ENCODE data around the gene RNF212.
"Not testable (repeated sequence)": the region's sequence is repeated elsewhere in the genome, so short reads cannot be mapped to it uniquely, and the experiment has no call there.

RNF212 gene

GRCh38 chr4:1150875-1151274 is 37.5 kb upstream of the RNF212 start:
- Histone ChIP-seq H3K4me1 (ENCODE audit: control insufficient read depth in 1 of 2, insufficient read depth in 2 of 2, low read length in 2 of 2) (peaks cover 0 to 7% of the 10 kb centered on the region in 2 donors), H3K27me3 (ENCODE audit: control insufficient read depth in 1 of 2, insufficient read depth in 2 of 2, low read length in 2 of 2) (peaks cover 8 to 13% of the 10 kb centered on the region in 2 donors), H3K27ac (ENCODE audit: low read depth, low read length) (no peak overlapping the region), H3K9ac (ENCODE audit: low read depth in 1 of 2, low read length in 2 of 2) (no peak overlapping the region), H3K4me3 (ENCODE audit: low read depth in 1 of 2, low read length in 2 of 2) (no peak overlapping the region), H3K9me3 (ENCODE audit: control insufficient read depth in 1 of 2, low read length in 2 of 2) (no peaks in the 10 kb centered on the region), H3K36me3 (ENCODE audit: control insufficient read depth in 1 of 2, insufficient read depth in 2 of 2, low read length in 2 of 2) (no peaks in the 10 kb centered on the region)

- Histone ChIP-seq H3K9ac (ENCODE audit: low read depth in 1 of 2, low read length in 2 of 2) (no peak overlapping the region), H3K4me1 (ENCODE audit: control insufficient read depth in 1 of 2, insufficient read depth in 2 of 2, low read length in 2 of 2) (peaks cover 5 to 7% of the 10 kb centered on the region in 2 donors), H3K9me3 (ENCODE audit: control insufficient read depth in 1 of 2, low read length in 2 of 2) (no peaks in the 10 kb centered on the region), H3K36me3 (ENCODE audit: control insufficient read depth in 1 of 2, insufficient read depth in 2 of 2, low read length in 2 of 2) (no peaks in the 10 kb centered on the region), H3K27ac (ENCODE audit: low read depth, low read length) (no peak overlapping the region), H3K4me3 (ENCODE audit: low read depth in 1 of 2, low read length in 2 of 2) (no peak overlapping the region), H3K27me3 (ENCODE audit: control insufficient read depth in 1 of 2, insufficient read depth in 2 of 2, low read length in 2 of 2) (no peaks in the 10 kb centered on the region)
Measured at GRCh38 chr4:1139860-1140259, 26.5 kb upstream of the RNF212 start.

GRCh38 chr4:1137850-1138249 is 24.5 kb upstream of the RNF212 start:
- H3K9me3 ChIP-seq (ENCODE audit: control insufficient read depth in 1 of 2, low read length in 2 of 2) = no peaks in the 10 kb centered on the region
- no peaks in the 10 kb centered on the region for H3K36me3 ChIP-seq (ENCODE audit: control insufficient read depth in 1 of 2, insufficient read depth in 2 of 2, low read length in 2 of 2)
- peaks cover 5 to 7% of the 10 kb centered on the region in 2 donors for H3K4me1 ChIP-seq (ENCODE audit: control insufficient read depth in 1 of 2, insufficient read depth in 2 of 2, low read length in 2 of 2)
- H3K27ac ChIP-seq (ENCODE audit: low read depth, low read length) = no peak overlapping the region
- H3K27me3 ChIP-seq (ENCODE audit: control insufficient read depth in 1 of 2, insufficient read depth in 2 of 2, low read length in 2 of 2) = no peaks in the 10 kb centered on the region
- no peak overlapping the region for H3K9ac ChIP-seq (ENCODE audit: low read depth in 1 of 2, low read length in 2 of 2)
- peak overlapping the region in 1 of 2 donors; percentile 54 for H3K4me3 ChIP-seq (ENCODE audit: low read depth in 1 of 2, low read length in 2 of 2)

GRCh38 chr4:1137063-1137776 is 23.9 kb upstream of the RNF212 start:
- Histone ChIP-seq H3K36me3 (ENCODE audit: control insufficient read depth in 1 of 2, insufficient read depth in 2 of 2, low read length in 2 of 2) (no peaks in the 10 kb centered on the region), H3K4me3 (ENCODE audit: low read depth in 1 of 2, low read length in 2 of 2) (peak overlapping the region; percentile 31 to 54), H3K9ac (ENCODE audit: low read depth in 1 of 2, low read length in 2 of 2) (no peak overlapping the region)

GRCh38 chr4:1136048-1136447 is 22.7 kb upstream of the RNF212 start:
- H3K27me3 ChIP-seq (ENCODE audit: control insufficient read depth in 1 of 2, insufficient read depth in 2 of 2, low read length in 2 of 2) = no peaks in the 10 kb centered on the region
- no peaks in the 10 kb centered on the region for H3K9me3 ChIP-seq (ENCODE audit: control insufficient read depth in 1 of 2, low read length in 2 of 2)
- no peak overlapping the region for H3K4me3 ChIP-seq (ENCODE audit: low read depth in 1 of 2, low read length in 2 of 2)
- no peak overlapping the region for H3K9ac ChIP-seq (ENCODE audit: low read depth in 1 of 2, low read length in 2 of 2)
- peaks cover 5 to 7% of the 10 kb centered on the region in 2 donors for H3K4me1 ChIP-seq (ENCODE audit: control insufficient read depth in 1 of 2, insufficient read depth in 2 of 2, low read length in 2 of 2)
- no peak overlapping the region for H3K27ac ChIP-seq (ENCODE audit: low read depth, low read length)
- H3K36me3 ChIP-seq (ENCODE audit: control insufficient read depth in 1 of 2, insufficient read depth in 2 of 2, low read length in 2 of 2) = no peaks in the 10 kb centered on the region

More at GRCh38 chr4:1137063-1137776, 23.9 kb upstream of the RNF212 start:
- Histone ChIP-seq H3K9me3 (ENCODE audit: control insufficient read depth in 1 of 2, low read length in 2 of 2) (no peaks in the 10 kb centered on the region), H3K27ac (ENCODE audit: low read depth, low read length) (no peak overlapping the region), H3K4me1 (ENCODE audit: control insufficient read depth in 1 of 2, insufficient read depth in 2 of 2, low read length in 2 of 2) (peaks cover 5 to 7% of the 10 kb centered on the region in 2 donors), H3K27me3 (ENCODE audit: control insufficient read depth in 1 of 2, insufficient read depth in 2 of 2, low read length in 2 of 2) (no peaks in the 10 kb centered on the region)

- no peak overlapping the region for H3K9ac ChIP-seq (ENCODE audit: low read depth in 1 of 2, low read length in 2 of 2)
- no peaks in the 10 kb centered on the region for H3K36me3 ChIP-seq (ENCODE audit: control insufficient read depth in 1 of 2, insufficient read depth in 2 of 2, low read length in 2 of 2)
- no peak overlapping the region for H3K27ac ChIP-seq (ENCODE audit: low read depth, low read length)
- no peaks in the 10 kb centered on the region for H3K9me3 ChIP-seq (ENCODE audit: control insufficient read depth in 1 of 2, low read length in 2 of 2)
- H3K4me3 ChIP-seq (ENCODE audit: low read depth in 1 of 2, low read length in 2 of 2) = no peak overlapping the region
- no peaks in the 10 kb centered on the region for H3K27me3 ChIP-seq (ENCODE audit: control insufficient read depth in 1 of 2, insufficient read depth in 2 of 2, low read length in 2 of 2)
- peaks cover 4 to 7% of the 10 kb centered on the region in 2 donors for H3K4me1 ChIP-seq (ENCODE audit: control insufficient read depth in 1 of 2, insufficient read depth in 2 of 2, low read length in 2 of 2)
Measured at GRCh38 chr4:1133033-1133432, 19.7 kb upstream of the RNF212 start.

GRCh38 chr4:1130316-1131186 is 17.2 kb upstream of the RNF212 start:
- peak overlapping the region in 1 of 2 donors; percentile 16 for H3K9ac ChIP-seq (ENCODE audit: low read depth in 1 of 2, low read length in 2 of 2)
- H3K27me3 ChIP-seq (ENCODE audit: control insufficient read depth in 1 of 2, insufficient read depth in 2 of 2, low read length in 2 of 2) = no peaks in the 10 kb centered on the region
- H3K36me3 ChIP-seq (ENCODE audit: control insufficient read depth in 1 of 2, insufficient read depth in 2 of 2, low read length in 2 of 2) = no peaks in the 10 kb centered on the region
- H3K4me1 ChIP-seq (ENCODE audit: control insufficient read depth in 1 of 2, insufficient read depth in 2 of 2, low read length in 2 of 2) = no peaks in the 10 kb centered on the region
- H3K27ac ChIP-seq (ENCODE audit: low read depth, low read length) = no peak overlapping the region
- no peak overlapping the region for H3K4me3 ChIP-seq (ENCODE audit: low read depth in 1 of 2, low read length in 2 of 2)
- no peaks in the 10 kb centered on the region for H3K9me3 ChIP-seq (ENCODE audit: control insufficient read depth in 1 of 2, low read length in 2 of 2)

- Histone ChIP-seq H3K36me3 (ENCODE audit: control insufficient read depth in 1 of 2, insufficient read depth in 2 of 2, low read length in 2 of 2) (no peaks in the 10 kb centered on the region), H3K4me1 (ENCODE audit: control insufficient read depth in 1 of 2, insufficient read depth in 2 of 2, low read length in 2 of 2) (peaks cover 5 to 8% of the 10 kb centered on the region in 2 donors), H3K9me3 (ENCODE audit: control insufficient read depth in 1 of 2, low read length in 2 of 2) (no peaks in the 10 kb centered on the region), H3K27me3 (ENCODE audit: control insufficient read depth in 1 of 2, insufficient read depth in 2 of 2, low read length in 2 of 2) (no peaks in the 10 kb centered on the region), H3K4me3 (ENCODE audit: low read depth in 1 of 2, low read length in 2 of 2) (no peak overlapping the region), H3K27ac (ENCODE audit: low read depth, low read length) (no peak overlapping the region), H3K9ac (ENCODE audit: low read depth in 1 of 2, low read length in 2 of 2) (no peak overlapping the region)
Measured at GRCh38 chr4:1126506-1126905, 13.1 kb upstream of the RNF212 start.

GRCh38 chr4:1125466-1125865 is 12.1 kb upstream of the RNF212 start:
- not testable (repeated sequence) for H3K4me3 ChIP-seq (ENCODE audit: low read depth in 1 of 2, low read length in 2 of 2); H3K27me3 ChIP-seq (ENCODE audit: control insufficient read depth in 1 of 2, insufficient read depth in 2 of 2, low read length in 2 of 2); H3K4me1 ChIP-seq (ENCODE audit: control insufficient read depth in 1 of 2, insufficient read depth in 2 of 2, low read length in 2 of 2); H3K9ac ChIP-seq (ENCODE audit: low read depth in 1 of 2, low read length in 2 of 2); H3K27ac ChIP-seq (ENCODE audit: low read depth, low read length); H3K9me3 ChIP-seq (ENCODE audit: control insufficient read depth in 1 of 2, low read length in 2 of 2); H3K36me3 ChIP-seq (ENCODE audit: control insufficient read depth in 1 of 2, insufficient read depth in 2 of 2, low read length in 2 of 2)

- H3K27me3 ChIP-seq (ENCODE audit: control insufficient read depth in 1 of 2, insufficient read depth in 2 of 2, low read length in 2 of 2) = no peaks in the 10 kb centered on the region
- H3K36me3 ChIP-seq (ENCODE audit: control insufficient read depth in 1 of 2, insufficient read depth in 2 of 2, low read length in 2 of 2) = no peaks in the 10 kb centered on the region
- H3K9me3 ChIP-seq (ENCODE audit: control insufficient read depth in 1 of 2, low read length in 2 of 2) = no peaks in the 10 kb centered on the region
- H3K4me1 ChIP-seq (ENCODE audit: control insufficient read depth in 1 of 2, insufficient read depth in 2 of 2, low read length in 2 of 2) = peaks cover 5 to 8% of the 10 kb centered on the region in 2 donors
- no peak overlapping the region for H3K27ac ChIP-seq (ENCODE audit: low read depth, low read length)
- H3K4me3 ChIP-seq (ENCODE audit: low read depth in 1 of 2, low read length in 2 of 2) = no peak overlapping the region
- H3K9ac ChIP-seq (ENCODE audit: low read depth in 1 of 2, low read length in 2 of 2) = no peak overlapping the region
Measured at GRCh38 chr4:1124818-1125217, 11.5 kb upstream of the RNF212 start.

All from duodenal mucosa (tissue), 2 donors.